Transverse colon (tissue), 4 donors: Measurements from ENCODE around the gene SRPK2. TPM values are rescaled to one million over a fixed set of nuclear protein-coding genes. Genes with fewer than 3 reads are reported as not detected.

ENCODE experiments used
- DNase-seq: peaks from one replicate; pipeline ENCODE4 v3.0.0-alpha.2; 2019
- H3K27ac ChIP-seq, 4 donors: fragments of 200-600 bp; sonication (generic); 2 replicates each; pipeline ENCODE4 v1.5.1; 2016 to 2018; ENCODE audit warnings: inconsistent platforms in 4 of 4
- H3K27me3 ChIP-seq: fragments of 200-600 bp; sonication (generic); 2 replicates; pipeline ENCODE4 v1.5.1; 2017; ENCODE audit warnings: inconsistent platforms
- H3K36me3 ChIP-seq, 4 donors: fragments of 200-600 bp; sonication (generic); 2 replicates each; pipeline ENCODE4 v1.5.1; 2017 to 2019; ENCODE audit warnings: inconsistent platforms in 4 of 4
- H3K4me1 ChIP-seq, 4 donors: fragments of 200-600 bp; sonication (generic); 2 replicates each; pipeline ENCODE4 v1.5.1; 2017 to 2020; ENCODE audit warnings: inconsistent platforms in 4 of 4
- H3K4me3 ChIP-seq, 4 donors: fragments of 200-600 bp; sonication (generic); 1 replicate in 1 of 4; 2 replicates in 3 of 4; pipeline versions ENCODE4 v1.5.1 to v1.6.1; 2017 to 2019; ENCODE audit warnings: inconsistent platforms in 4 of 4
- H3K9me3 ChIP-seq, 2 donors: fragments of 200-600 bp; sonication (generic); 2 replicates each; pipeline ENCODE4 v1.5.1; 2017 to 2019; ENCODE audit warnings: inconsistent platforms in 2 of 2
- EP300 ChIP-seq: sonication (generic); formaldehyde crosslinking; IDR thresholded peaks from one replicate; pipeline ENCODE4 v1.6.1; 2017; ENCODE audit warnings: antibody characterized with exemption, low read depth
- POLR2A ChIP-seq: fragments of 450-650 bp; IDR thresholded peaks from one replicate; pipeline ENCODE4 v1.6.1; 2016; ENCODE audit warnings: antibody characterized with exemption, mild to moderate bottlenecking, moderate library complexity
- POLR2AphosphoS5 ChIP-seq, 3 donors: sonication (generic); formaldehyde crosslinking; IDR thresholded peaks; one replicate each; pipeline ENCODE4 v1.6.1; 2016; ENCODE audit warnings: antibody characterized with exemption in 3 of 3
- WGBS, 2 donors: methylation state at CpG; one replicate each; pipeline ENCODE4 v1.1.5; 2018; ENCODE audit warnings: low coverage in 1 of 2; 5-methylcytosine and 5-hydroxymethylcytosine counted together
- in situ Hi-C, 4 donors: fragments of 200-750 bp; cut with MboI; loops; one replicate each; pipeline versions ENCODE4 v1.15.0 to v1.15.1; 2017; ENCODE audit warnings: low sequenced_read_pairs in 3 of 4, low pct_ligation_motif_present in 1 of 4, low pct_unique_long_range_greater_than_20kb in 1 of 4
- intact Hi-C: fragments of 100-400 bp; cut with DNase I; formaldehyde crosslinking; loops from one replicate; pipeline ENCODE4 v1.15.1; 2023; ENCODE audit warnings: low total_unique reads
- total RNA-seq, 4 donors: library from RNA; depleted of rRNA; stranded (reverse); fragments of >200 nt; gene quantifications; one replicate each; pipeline ENCODE4 v1.1.0, GENCODE V29; 2016
- TF ChIP-seq, protein P1 (sequence below), 5 experiments: fragments of 200-600 bp in 3 of 5; fragments of 450-650 bp in 2 of 5; sonication (generic) in 3 of 5; IDR thresholded peaks; 1 replicate in 2 of 5; 2 replicates in 3 of 5; pipeline ENCODE4 v1.5.1; 2016 to 2017; ENCODE audit warnings: antibody characterized with exemption in 5 of 5, inconsistent platforms in 3 of 5, mild to moderate bottlenecking in 2 of 5, moderate library complexity in 1 of 5

The SRPK2 gene
- total RNA-seq, 4 donors from 2014 or later = 18.3 to 93.1 (median 43.8) TPM

DNA sequence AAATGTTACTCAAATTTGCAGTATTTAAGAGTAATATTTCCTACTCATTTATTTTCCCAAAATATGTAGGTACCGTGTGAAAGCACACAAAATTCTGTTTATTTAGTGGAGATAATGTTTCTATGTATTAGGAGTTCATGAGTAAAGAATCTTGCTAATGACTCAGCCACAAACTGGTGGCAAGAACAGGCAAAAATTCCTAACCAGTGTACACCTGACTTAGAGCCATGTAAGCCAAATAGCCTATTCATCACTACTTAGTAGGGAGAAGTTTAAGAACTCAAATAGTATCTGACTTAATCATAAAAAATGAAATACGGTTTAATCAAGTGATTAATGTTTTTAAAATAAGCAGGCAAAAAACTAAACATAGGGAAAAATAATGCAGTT lies 169.0 kb downstream of the SRPK2 start:
- DNase-seq = no peak
- Histone ChIP-seq H3K36me3 (no peaks in the 10 kb centered on the region), H3K27me3 (no peaks in the 10 kb centered on the region), H3K4me3 (no peak overlapping the region), H3K27ac (no peak overlapping the region), H3K9me3 (no peaks in the 10 kb centered on the region), H3K4me1 (peaks cover 0 to 14% (median 0%) of the 10 kb centered on the region in 4 donors)
- 84 to 89% methylated on average over 2 of the region's 2 CpGs for WGBS, 2 donors
- intact Hi-C loops = no loop called here
- in situ Hi-C loops = no loop called here
- TF ChIP-seq POLR2AphosphoS5 (IDR thresholded peaks at IDR 0.05) = no peak
- no peak for TF ChIP-seq EP300
- TF ChIP-seq POLR2A = no peak
- TF ChIP-seq, protein P1, sequence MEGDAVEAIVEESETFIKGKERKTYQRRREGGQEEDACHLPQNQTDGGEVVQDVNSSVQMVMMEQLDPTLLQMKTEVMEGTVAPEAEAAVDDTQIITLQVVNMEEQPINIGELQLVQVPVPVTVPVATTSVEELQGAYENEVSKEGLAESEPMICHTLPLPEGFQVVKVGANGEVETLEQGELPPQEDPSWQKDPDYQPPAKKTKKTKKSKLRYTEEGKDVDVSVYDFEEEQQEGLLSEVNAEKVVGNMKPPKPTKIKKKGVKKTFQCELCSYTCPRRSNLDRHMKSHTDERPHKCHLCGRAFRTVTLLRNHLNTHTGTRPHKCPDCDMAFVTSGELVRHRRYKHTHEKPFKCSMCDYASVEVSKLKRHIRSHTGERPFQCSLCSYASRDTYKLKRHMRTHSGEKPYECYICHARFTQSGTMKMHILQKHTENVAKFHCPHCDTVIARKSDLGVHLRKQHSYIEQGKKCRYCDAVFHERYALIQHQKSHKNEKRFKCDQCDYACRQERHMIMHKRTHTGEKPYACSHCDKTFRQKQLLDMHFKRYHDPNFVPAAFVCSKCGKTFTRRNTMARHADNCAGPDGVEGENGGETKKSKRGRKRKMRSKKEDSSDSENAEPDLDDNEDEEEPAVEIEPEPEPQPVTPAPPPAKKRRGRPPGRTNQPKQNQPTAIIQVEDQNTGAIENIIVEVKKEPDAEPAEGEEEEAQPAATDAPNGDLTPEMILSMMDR (IDR thresholded peaks at IDR 0.05) = no peak

DNA sequence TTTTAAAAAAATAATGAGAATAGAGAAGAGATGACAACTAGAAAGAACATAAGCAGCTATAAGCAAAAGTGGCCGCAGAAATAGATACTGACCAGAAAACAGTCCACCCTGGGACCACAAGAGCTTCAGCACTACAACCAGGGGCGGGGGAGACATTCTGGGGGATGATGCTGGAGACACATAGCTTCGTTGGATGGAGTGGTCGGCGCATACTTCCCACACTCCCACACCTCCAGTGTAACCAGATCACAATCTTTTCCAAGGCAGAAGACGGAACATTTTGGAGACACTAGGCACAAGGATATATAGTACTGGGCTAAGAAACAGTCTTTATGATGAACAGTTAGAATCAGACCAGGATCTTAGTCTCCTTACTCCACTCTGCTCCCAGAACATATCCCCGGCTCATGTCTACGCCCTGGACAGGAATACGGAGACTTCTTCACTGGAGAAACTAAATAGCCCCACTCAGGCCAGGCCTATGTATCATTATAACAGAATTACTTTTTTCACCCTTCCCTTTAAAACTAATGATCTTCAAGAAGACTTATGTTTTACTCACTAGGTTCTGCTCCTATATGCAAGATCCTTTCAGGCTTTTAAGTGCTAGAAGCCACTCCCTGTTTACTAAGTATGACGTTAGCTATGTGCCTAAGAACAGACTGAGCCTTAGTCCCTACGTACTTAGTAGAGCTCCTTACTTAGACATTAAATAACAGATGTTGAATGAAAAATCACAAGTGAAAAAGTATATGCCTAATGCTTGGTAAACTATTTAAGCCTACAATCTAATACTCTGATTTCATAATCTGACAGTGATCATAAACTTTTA lies 169.6 kb downstream of the SRPK2 start:
- H3K36me3 ChIP-seq = no peaks in the 10 kb centered on the region
- no peak overlapping the region for H3K4me3 ChIP-seq
- in situ Hi-C loops (no loop called here), intact Hi-C loops (no loop called here)
- H3K4me1 ChIP-seq = peaks cover 0 to 13% (median 0%) of the 10 kb centered on the region in 4 donors
- DNase-seq = no peak
- no peak overlapping the region for H3K27ac ChIP-seq
- WGBS, 2 donors = 90% methylated on average over 9 to 11 of the region's 11 CpGs
- H3K27me3 ChIP-seq = no peaks in the 10 kb centered on the region
- TF ChIP-seq EP300 = no peak
- H3K9me3 ChIP-seq = no peaks in the 10 kb centered on the region

DNA sequence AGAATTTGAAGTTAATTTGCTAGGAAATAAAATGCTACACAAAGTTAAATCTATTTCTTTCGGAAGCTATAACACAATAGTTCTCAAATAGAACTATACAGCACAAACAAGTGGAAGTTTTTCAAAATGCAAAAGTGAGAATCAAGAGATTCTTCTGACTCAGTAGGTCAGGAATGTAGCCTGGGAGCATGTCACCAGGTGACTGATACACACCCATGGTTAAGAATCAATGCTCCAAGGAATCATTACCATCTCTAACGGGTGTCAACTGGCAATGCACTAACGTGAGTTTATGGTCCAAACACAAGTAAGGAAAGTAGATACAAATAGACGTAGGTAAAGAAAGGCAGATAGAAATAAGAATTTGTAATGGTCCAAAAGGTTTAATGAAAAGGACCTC lies 170.5 kb downstream of the SRPK2 start:
- Histone ChIP-seq H3K4me3 (no peak overlapping the region), H3K27me3 (no peaks in the 10 kb centered on the region), H3K36me3 (no peaks in the 10 kb centered on the region), H3K27ac (no peak overlapping the region), H3K4me1 (peaks cover 0 to 13% (median 0%) of the 10 kb centered on the region in 4 donors), H3K9me3 (no peaks in the 10 kb centered on the region)
- no peak for DNase-seq
- intact Hi-C loops (no loop called here), in situ Hi-C loops (no loop called here)
- WGBS, 2 donors = 85 to 86% methylated on average over 4 of the region's 4 CpGs
- TF ChIP-seq, protein P1 (IDR thresholded peaks at IDR 0.05) = no peak
- TF ChIP-seq POLR2AphosphoS5 (IDR thresholded peaks at IDR 0.05) (no peak), POLR2A (no peak)

DNA sequence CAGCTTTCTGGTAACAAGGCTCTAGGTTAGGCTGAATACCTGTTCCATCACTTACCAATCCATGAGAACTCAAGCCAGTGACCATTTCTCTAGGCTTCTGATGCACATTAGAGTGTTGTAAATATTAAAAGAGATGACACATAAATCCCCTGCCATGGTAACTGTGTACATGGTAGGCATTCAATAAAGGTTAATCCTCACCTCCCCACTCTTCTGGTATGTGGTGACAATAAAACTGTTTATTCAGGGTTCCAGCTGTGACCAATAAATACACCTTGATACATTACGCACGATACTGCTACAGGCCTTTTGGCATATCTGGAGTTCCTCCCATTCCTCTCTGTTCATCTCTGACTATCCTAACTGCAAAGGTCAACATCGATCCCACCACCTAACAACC lies 171.9 kb downstream of the SRPK2 start:
- 84 to 100% methylated on average over 3 of the region's 3 CpGs for WGBS, 2 donors
- H3K9me3 ChIP-seq = no peaks in the 10 kb centered on the region
- intact Hi-C loops (no loop called here), in situ Hi-C loops (no loop called here)
- H3K27ac ChIP-seq = no peak overlapping the region
- TF ChIP-seq EP300 (no peak), POLR2AphosphoS5 (IDR thresholded peaks at IDR 0.05) (no peak), POLR2A (no peak)
- TF ChIP-seq, protein P1 (IDR thresholded peaks at IDR 0.05) = no peak
- no peak for DNase-seq
- peaks cover 0 to 5% (median 0%) of the 10 kb centered on the region in 4 donors for H3K4me1 ChIP-seq
- H3K27me3 ChIP-seq = no peaks in the 10 kb centered on the region
- no peaks in the 10 kb centered on the region for H3K36me3 ChIP-seq
- H3K4me3 ChIP-seq = no peak overlapping the region

DNA sequence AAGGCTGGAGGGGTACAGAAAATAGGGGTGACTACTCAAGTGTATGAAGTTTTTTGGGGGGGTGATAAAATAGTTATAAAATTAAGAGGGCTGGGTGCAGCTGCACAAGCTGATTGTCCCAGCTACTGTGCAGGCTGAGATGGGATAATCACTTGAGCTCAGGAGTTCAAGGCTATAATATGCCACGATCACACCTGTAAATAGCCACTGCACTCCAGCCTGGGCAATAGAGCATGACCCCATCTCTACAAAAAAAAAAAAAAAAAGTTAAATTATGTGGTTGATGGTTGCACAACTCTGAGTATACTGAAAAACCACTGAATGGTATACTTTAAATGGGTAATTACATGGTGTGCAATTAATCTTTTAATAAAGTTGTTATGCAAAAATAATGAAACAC lies 172.9 kb downstream of the SRPK2 start:
- TF ChIP-seq POLR2AphosphoS5 (IDR thresholded peaks at IDR 0.05) (no peak), EP300 (no peak), POLR2A (no peak)
- TF ChIP-seq, protein P1 (IDR thresholded peaks at IDR 0.05) = no peak
- no peaks in the 10 kb centered on the region for H3K9me3 ChIP-seq
- H3K27me3 ChIP-seq = no peaks in the 10 kb centered on the region
- H3K4me1 ChIP-seq = peaks cover 1 to 9% (median 4%) of the 10 kb centered on the region in 4 donors
- no peak overlapping the region for H3K4me3 ChIP-seq
- DNase-seq = no peak
- in situ Hi-C loops = no loop called here
- no peaks in the 10 kb centered on the region for H3K36me3 ChIP-seq
- intact Hi-C loops = no loop called here
- WGBS, 2 donors = 79 to 100% methylated on average over 1 of the region's 1 CpG
- H3K27ac ChIP-seq = no peak overlapping the region
